ENCODE results near the gene LBHD2.
"Not testable (repeated sequence)": the region's sequence is repeated elsewhere in the genome, so short reads cannot be mapped to it uniquely, and the experiment has no call there.

LBHD2 gene

DNA sequence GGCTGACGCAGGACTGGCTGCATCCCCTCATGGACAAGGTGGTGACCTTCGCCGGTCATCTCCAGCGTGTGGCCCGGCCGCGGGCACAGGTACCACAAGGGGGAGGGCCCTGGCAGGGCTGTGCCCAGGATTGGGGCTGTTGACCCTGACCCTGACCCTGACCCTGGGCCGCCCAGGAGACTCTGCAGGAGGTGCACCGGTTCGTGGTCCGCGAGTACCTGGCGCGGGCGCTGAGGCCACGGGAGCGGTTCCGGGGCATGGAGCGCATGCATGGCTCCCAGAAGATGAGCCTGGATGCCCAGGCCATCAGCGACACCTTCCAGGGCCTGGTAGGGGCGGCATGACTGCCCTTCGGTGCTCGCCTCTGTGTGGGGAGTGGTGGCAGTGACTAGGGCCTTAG is 23.4 kb downstream of the LBHD2 start:
- DNase-seq = no peak

DNA sequence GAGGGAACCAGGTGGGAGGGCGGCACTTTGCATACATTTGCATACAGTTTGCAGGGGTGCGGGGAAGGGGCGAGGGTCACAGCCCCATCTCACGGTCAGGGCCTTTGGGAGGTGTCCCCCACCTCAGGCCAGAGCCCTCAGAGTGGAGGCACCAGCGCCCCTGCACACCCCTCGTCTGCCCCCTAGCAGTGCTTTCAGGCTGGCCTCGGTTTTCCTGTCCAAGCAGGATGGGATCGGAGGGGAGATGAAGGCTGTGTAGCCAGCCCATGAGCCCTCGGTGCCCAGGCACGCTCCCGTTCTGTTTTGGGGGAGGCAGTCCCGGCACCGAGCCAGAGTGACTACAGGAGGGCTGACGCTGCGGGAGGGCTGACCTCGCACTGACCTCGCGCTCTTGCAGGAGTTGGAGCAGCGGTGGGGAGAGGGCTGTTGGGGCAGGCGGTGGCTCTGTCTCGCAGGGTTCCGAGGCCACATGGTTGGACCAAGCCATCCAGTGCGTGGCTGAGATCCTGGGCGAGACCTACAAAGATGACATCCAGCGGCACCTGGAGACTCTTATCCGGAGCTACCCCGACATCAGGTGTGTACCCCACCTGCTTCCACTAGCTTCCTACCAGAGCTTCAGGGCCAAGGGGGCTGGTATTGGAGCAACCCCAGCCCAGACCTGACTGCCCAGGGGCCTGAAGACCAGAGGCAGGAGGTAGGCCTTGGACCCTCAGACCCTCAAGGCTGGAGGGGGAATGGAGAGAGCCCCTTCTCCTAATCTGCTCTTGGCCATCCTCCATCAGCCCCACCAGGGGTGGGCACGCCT is 24.1 kb downstream of the LBHD2 start:
- DNase-seq = no peak

DNA sequence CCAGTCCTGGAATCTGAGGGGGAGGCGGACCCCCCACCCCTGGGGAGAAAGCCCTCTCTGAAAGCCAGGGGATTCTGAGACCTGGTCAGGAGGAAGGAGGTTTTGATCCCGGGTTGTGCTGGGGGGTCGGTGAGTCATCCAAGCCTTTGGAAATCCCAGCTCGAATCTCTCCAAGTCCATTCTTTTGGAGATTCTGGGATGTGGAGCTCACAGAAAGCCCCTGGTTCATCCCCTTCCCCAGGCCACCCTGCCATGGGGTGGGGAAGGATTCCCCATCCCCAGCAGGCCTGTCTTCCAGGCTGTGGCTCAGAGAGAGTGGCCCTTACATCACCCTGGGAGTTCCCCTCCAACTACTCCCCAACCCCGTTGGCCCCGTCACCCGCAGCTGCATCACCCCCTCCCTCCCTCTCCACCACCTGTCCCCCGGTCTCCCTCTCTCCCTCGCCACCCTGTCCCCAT is 24.8 kb downstream of the LBHD2 start:
- no peak for DNase-seq

DNA sequence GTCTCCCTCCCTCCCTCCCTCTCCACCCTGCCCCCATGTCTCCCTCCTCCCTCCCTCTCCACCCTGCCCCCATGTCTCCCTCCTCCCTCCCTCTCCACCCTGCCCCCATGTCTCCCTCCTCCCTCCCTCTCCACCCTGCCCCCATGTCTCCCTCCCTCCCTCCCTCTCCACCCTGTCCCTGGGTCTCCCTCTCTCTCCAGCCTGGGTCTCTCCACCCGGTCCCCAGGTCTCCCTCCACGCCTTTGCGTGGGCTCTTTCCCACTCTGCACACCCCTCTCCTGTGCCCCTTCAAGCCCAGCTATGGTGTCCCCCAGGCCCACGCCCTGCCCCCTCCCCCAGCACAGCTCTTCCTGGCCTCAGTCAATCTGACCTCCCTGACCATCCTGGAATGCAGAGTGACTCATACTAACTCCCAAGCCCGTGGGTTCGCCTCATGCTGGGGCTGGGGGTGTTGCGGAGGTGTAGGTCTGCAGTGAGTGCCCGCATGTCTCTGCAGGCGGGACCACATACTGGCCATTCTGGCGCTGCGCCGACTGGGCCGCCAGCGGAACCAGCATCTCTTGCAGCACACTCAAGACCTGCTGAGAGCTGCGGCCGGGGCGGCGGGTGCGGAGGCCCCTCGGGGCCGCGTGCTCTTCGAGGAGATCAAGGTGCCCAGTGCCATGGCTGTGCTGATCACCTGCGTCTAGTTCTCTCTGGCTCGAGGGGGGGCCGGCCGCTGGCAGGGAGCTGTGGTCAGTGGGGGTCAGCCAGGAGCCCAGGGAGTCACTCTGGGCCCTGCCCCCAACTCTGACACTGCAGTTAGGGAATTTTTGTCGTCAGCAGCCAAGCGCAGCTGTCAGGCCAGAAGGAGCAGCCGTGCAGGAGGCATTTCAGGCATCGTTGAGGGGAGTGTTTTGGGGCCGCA is 25.8 kb downstream of the LBHD2 start:
- DNase-seq = no peak

GRCh38 chr14:103110681-103111231 is 26.7 kb downstream of the LBHD2 start:
- no peak for DNase-seq

GRCh38 chr14:103111232-103111868 is 27.3 kb downstream of the LBHD2 start:
- DNase-seq = no peak

- no peak for DNase-seq
Measured at GRCh38 chr14:103112400-103113243, 28.6 kb downstream of the LBHD2 start.

- DNase-seq = no peak
Measured at GRCh38 chr14:103113303-103113702, 29.3 kb downstream of the LBHD2 start.

DNA sequence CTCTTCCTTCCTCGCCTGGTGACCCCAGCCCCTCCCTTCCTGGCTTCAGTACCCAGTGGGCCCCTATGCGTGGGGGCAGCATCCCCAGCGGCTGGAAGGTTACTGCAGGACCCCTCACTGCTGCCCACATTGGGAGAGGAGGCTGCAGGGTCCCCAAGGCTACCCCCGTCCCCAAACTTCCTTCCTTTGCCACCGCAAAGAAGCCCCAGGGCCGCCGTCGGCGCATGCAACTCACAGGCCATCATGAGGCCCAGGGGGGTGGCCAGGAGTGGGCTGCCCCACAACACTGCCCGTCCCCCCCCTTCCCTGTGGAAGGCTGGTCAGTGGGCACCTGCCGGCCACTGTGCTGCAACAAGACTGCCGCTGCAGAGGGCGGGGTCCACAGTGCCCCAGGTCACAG is 29.8 kb downstream of the LBHD2 start:
- no peak for DNase-seq

GRCh38 chr14:103115086-103115679 is 31.2 kb downstream of the LBHD2 start:
- DNase-seq = not testable (repeated sequence)

- no peak for DNase-seq
Measured at GRCh38 chr14:103115845-103116572, 32.0 kb downstream of the LBHD2 start.

DNA sequence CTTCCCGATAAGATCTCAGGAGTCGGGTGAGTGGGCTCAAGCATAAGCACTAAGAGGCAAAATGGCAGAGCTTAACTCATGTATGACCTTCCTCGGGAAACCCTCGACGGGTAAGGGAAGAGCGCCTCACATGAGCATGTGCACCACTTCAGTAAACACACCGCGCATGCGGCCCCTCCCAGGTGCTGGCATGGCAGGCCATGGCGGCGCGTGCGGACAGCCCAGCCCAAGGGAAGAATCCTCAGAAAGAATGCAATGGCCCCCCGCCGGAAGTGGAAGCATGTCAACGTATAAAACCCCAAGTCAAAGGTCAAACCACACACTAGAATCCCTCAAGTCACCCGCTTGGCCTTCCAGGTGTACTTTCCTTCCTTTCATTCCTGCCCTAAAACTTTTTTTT is 32.6 kb downstream of the LBHD2 start:
- DNase-seq = no peak

DNA sequence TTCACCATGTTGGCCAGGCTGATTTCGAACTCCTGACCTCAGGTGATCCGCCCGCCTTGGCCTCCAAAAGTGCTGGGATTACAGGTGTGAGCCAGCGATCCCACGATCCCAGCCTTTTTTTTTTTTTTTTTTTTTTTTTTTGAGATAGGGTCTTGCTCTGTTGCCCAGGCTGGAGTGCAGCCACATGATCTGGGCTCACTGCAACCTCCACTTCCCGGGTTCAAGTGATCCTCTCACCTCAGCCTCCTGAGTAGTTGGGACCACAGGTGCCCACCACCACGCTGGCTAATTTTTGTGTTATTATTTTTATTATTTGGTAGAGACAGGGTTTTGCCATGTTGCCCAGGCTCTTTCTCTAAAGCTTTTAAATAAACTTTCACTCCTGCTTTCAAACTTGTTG is 33.5 kb downstream of the LBHD2 start:
- not testable (repeated sequence) for DNase-seq

- DNase-seq = no peak
Measured at GRCh38 chr14:103118018-103118662, 34.1 kb downstream of the LBHD2 start.

GRCh38 chr14:103118663-103119404 is 34.8 kb downstream of the LBHD2 start:
- no peak for DNase-seq

- DNase-seq = not testable (repeated sequence)
Measured at GRCh38 chr14:103119527-103119926, 35.5 kb downstream of the LBHD2 start.

- no peak for DNase-seq
Measured at GRCh38 chr14:103121121-103121845, 37.3 kb downstream of the LBHD2 start.

- DNase-seq = no peak
Measured at GRCh38 chr14:103121846-103122584, 38.0 kb downstream of the LBHD2 start.
